Measurements from ENCODE around the gene TXNDC11. TPM values are rescaled to one million over a fixed set of nuclear protein-coding genes. Genes with fewer than 3 reads are reported as not detected.

TXNDC11 gene
- total RNA-seq, 2 experiments from 2014 or later: 28.4 to 29.9 TPM

DNA sequence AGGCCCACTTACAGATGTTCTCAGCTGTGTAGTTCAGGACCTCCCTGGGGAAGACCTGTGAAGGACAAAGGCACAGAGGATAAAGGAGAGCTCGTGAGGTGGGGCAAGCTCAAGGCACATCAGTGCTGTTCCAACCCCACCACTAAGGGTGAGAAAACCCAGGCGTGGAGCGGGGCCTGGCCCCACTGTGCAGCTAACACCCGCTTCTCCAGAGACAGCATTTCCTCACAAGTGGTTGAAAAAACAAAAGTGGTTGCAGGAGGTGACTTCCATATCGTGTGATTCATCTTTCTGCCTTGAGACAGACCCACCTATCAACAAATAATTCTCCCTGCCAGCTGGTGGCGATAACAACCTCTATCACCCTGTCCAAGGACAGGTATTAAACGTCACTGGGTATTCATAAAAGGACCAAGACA lies 44.4 kb downstream of the TXNDC11 start:
- Mint-ChIP-seq H3K27ac (peak overlapping the region; percentile 66), H3K4me1 (ENCODE audit: low read depth) (peaks cover 54% of the 10 kb centered on the region), H3K36me3 (peaks cover 48% of the 10 kb centered on the region), H3K9me3 (no peaks in the 10 kb centered on the region), H3K27me3 (no peaks in the 10 kb centered on the region), H3K4me3 (no peak overlapping the region)
- intact Hi-C loops (cut with micrococcal nuclease): loop anchor here (5.0 kb wide), 1 partner anchor 114 kb away; no protein-coding TSS in a partner anchor
- DNase-seq: peak; percentile 62
- POLR2A ChIA-PET: interaction anchor here (0.5 to 1.6 kb wide), 4 partner anchors 9 to 366 kb away, joined by 3 to 4 read pairs (median 3); partner anchors contain the start of gene ZC3H7A
- CTCF ChIA-PET: interaction anchor here (0.6 to 2.3 kb wide), 8 partner anchors 9 to 355 kb away, joined by 3 to 16 read pairs (median 4); partner anchors contain the start of genes TXNDC11 and ZC3H7A

- Mint-ChIP-seq H3K9me3 (no peaks in the 10 kb centered on the region), H3K36me3 (peaks cover 52% of the 10 kb centered on the region), H3K27ac (no peak overlapping the region), H3K4me3 (no peak overlapping the region), H3K27me3 (no peaks in the 10 kb centered on the region), H3K4me1 (ENCODE audit: low read depth) (peaks cover 51% of the 10 kb centered on the region)
- intact Hi-C loops (cut with micrococcal nuclease): loop anchor here (5.0 kb wide), 1 partner anchor 115 kb away; no protein-coding TSS in a partner anchor
- ChIA-PET CTCF (interaction anchor here (0.6 to 2.3 kb wide), 6 partner anchors 8 to 114 kb away, joined by 3 to 16 read pairs (median 4); partner anchors contain the start of gene TXNDC11), POLR2A (interaction anchor here (1.0 to 1.5 kb wide), 2 partner anchors 10 to 100 kb away, joined by 3 read pairs; partner anchors contain the start of gene ZC3H7A)
- no peak for DNase-seq
Observed at GRCh38 chr16:11697319-11697718, 45.3 kb downstream of the TXNDC11 start.

DNA sequence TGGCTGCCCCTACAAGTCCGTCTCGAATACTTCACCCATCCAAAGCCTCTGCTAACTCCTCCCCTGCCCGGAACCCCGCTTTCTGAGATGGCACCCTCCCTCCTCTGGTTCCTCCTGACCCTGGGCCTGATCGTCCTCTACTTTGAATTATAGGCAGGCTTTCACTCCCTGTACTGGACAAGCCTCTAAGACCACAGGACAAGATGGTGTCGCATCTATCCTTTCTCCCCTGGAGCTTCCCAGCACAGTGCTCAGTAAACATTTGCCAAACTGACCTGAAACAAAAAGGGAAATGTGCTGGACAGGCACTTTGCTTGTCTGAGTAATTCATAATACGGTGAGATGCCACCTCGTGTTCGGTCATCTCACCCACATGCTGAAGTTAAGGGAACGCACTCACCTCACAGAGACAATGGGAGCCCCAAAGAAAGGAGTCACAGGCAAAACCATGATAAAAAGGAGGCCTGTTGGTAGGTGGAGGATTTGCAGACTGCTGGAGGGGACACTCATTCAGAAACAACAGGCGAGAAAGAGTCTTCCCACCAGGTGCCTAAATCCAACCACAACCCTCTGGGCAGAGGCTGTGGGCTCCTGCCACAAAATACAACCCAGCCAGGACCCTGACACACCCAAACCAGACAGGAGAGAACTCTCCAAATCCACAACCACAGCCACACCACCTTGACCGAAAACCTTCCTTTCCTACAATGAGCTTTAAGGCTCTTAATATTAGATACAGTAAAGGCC lies 46.2 kb downstream of the TXNDC11 start:
- intact Hi-C loops (cut with micrococcal nuclease): loop anchor here (5.0 kb wide), 1 partner anchor 116 kb away; no protein-coding TSS in a partner anchor

GRCh38 chr16:11692651-11693050 lies 50.0 kb downstream of the TXNDC11 start:
- DNase-seq: no peak
- ChIA-PET CTCF (no interaction called here), POLR2A (interaction anchor here (0.5 kb wide), 1 partner anchor 59 kb away, joined by 4 read pairs; no protein-coding TSS in a partner anchor)
- H3K36me3 Mint-ChIP-seq: peaks cover 58% of the 10 kb centered on the region
- no peaks in the 10 kb centered on the region for H3K27me3 Mint-ChIP-seq
- intact Hi-C loops (cut with micrococcal nuclease): no loop called here
- no peak overlapping the region for H3K4me3 Mint-ChIP-seq
- H3K27ac Mint-ChIP-seq: no peak overlapping the region
- H3K9me3 Mint-ChIP-seq: no peaks in the 10 kb centered on the region
- H3K4me1 Mint-ChIP-seq (ENCODE audit: low read depth): peaks cover 42% of the 10 kb centered on the region

More for the DNA sequence above, 46.2 kb downstream of the TXNDC11 start:
- Mint-ChIP-seq H3K4me3 (no peak overlapping the region), H3K4me1 (ENCODE audit: low read depth) (peaks cover 47% of the 10 kb centered on the region), H3K9me3 (no peaks in the 10 kb centered on the region), H3K27ac (peak overlapping the region; percentile 53), H3K36me3 (peaks cover 56% of the 10 kb centered on the region), H3K27me3 (no peaks in the 10 kb centered on the region)
- ChIA-PET POLR2A (interaction anchor here (1.5 kb wide), 1 partner anchor 11 kb away, joined by 3 read pairs; no protein-coding TSS in a partner anchor), CTCF (interaction anchor here (0.6 to 2.3 kb wide), 3 partner anchors 18 to 113 kb away, joined by 3 to 16 read pairs (median 5); no protein-coding TSS in a partner anchor)
- peak; percentile 31 for DNase-seq

DNA sequence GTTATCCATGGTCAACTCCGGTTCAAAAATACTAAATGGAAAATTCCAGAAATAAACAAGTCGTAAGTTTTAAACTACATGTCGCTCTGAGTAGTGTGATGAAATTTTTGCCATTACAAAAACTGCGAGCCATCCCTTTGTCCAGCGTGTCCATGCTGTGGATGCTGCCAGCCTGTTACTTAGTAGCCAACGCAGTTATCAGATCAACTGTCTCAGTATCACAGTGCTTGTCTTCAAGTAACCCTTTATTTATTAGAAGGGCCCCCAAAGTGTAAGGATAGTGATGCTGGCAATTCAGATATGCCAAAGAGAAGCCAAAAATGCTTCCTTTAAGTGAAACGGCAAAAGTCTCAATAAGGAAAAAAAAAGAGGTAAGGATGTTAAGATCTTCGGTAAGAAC lies 50.5 kb downstream of the TXNDC11 start:
- ChIA-PET POLR2A (no interaction called here), CTCF (no interaction called here)
- Mint-ChIP-seq H3K4me3 (no peak overlapping the region), H3K36me3 (peaks cover 59% of the 10 kb centered on the region), H3K4me1 (ENCODE audit: low read depth) (peaks cover 40% of the 10 kb centered on the region), H3K27ac (no peak overlapping the region), H3K27me3 (no peaks in the 10 kb centered on the region), H3K9me3 (no peaks in the 10 kb centered on the region)
- no peak for DNase-seq
- intact Hi-C loops (cut with micrococcal nuclease): no loop called here

DNA sequence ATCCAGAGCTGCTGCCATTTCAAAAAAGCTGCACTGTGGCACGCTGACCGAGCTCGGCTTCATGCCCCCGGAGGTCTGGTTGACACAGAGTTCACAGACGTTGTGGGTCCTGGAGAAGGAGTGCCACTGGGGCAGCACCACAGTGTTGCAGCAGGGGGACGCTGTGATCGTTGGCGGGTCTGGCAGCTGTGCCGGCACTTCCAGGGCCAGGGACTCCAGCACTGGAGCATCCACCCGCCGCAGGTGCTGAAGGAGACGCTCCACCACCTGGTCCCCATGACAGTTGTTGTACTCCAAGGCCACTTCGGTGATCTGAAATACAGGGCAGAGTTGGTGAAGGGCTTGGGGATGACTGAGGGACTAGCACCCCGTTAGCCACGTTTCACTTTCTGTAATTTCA lies 50.9 kb downstream of the TXNDC11 start:
- Mint-ChIP-seq H3K4me3 (no peak overlapping the region), H3K36me3 (peaks cover 59% of the 10 kb centered on the region), H3K9me3 (no peaks in the 10 kb centered on the region), H3K4me1 (ENCODE audit: low read depth) (peaks cover 36% of the 10 kb centered on the region), H3K27me3 (no peaks in the 10 kb centered on the region), H3K27ac (no peak overlapping the region)
- CTCF ChIA-PET: interaction anchor here (1.1 to 2.2 kb wide), 2 partner anchors 105 to 295 kb away, joined by 3 to 8 read pairs; partner anchors contain the start of gene ZC3H7A
- intact Hi-C loops (cut with micrococcal nuclease): no loop called here
- DNase-seq: no peak
- POLR2A ChIA-PET: no interaction called here

DNA sequence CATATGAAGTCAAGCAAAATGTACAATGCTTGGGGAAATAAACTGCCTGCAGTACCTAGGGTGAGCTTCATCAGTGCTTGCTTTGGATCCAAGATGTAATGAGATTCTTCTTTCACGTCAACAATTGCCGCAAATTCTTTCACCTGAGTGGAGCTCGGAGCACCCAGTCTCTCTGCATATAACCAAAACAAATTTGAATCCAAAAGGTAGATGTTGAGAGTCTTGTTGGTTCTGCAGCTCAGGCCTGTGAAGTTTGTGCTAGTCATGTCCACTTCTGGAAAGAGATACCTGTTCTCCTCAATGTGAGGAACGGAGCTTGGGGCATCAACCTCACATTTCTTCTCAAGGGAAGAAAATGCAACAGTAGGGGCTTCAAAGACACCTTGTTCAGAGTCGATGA lies 51.4 kb downstream of the TXNDC11 start:
- Mint-ChIP-seq H3K9me3 (no peaks in the 10 kb centered on the region), H3K27ac (no peak overlapping the region), H3K4me3 (no peak overlapping the region), H3K36me3 (peaks cover 59% of the 10 kb centered on the region), H3K27me3 (no peaks in the 10 kb centered on the region), H3K4me1 (ENCODE audit: low read depth) (peaks cover 30% of the 10 kb centered on the region)
- CTCF ChIA-PET: interaction anchor here (1.1 to 2.2 kb wide), 3 partner anchors 24 to 295 kb away, joined by 3 to 8 read pairs (median 3); partner anchors contain the start of gene ZC3H7A
- intact Hi-C loops (cut with micrococcal nuclease): no loop called here
- no peak for DNase-seq
- POLR2A ChIA-PET: interaction anchor here (0.6 kb wide), 1 partner anchor 222 kb away, joined by 3 read pairs; no protein-coding TSS in a partner anchor

- intact Hi-C loops (cut with micrococcal nuclease): no loop called here
- Mint-ChIP-seq H3K9me3 (no peaks in the 10 kb centered on the region), H3K4me1 (ENCODE audit: low read depth) (peaks cover 21% of the 10 kb centered on the region), H3K36me3 (peaks cover 53% of the 10 kb centered on the region), H3K27me3 (no peaks in the 10 kb centered on the region), H3K27ac (peak overlapping the region; percentile 65), H3K4me3 (no peak overlapping the region)
- CTCF ChIA-PET: interaction anchor here (0.5 to 2.4 kb wide), 12 partner anchors 9 to 283 kb away, joined by 3 to 8 read pairs (median 4); partner anchors contain the start of gene ZC3H7A
- no peak for DNase-seq
- POLR2A ChIA-PET: no interaction called here
Observed at GRCh38 chr16:11689031-11689840, 53.4 kb downstream of the TXNDC11 start.

GRCh38 chr16:11688520-11688886 lies 54.2 kb downstream of the TXNDC11 start:
- Mint-ChIP-seq H3K9me3 (no peaks in the 10 kb centered on the region), H3K4me3 (no peak overlapping the region), H3K4me1 (ENCODE audit: low read depth) (peaks cover 22% of the 10 kb centered on the region), H3K27ac (no peak overlapping the region), H3K36me3 (peaks cover 57% of the 10 kb centered on the region), H3K27me3 (no peaks in the 10 kb centered on the region)
- ChIA-PET CTCF (interaction anchor here (0.6 to 2.4 kb wide), 6 partner anchors 10 to 156 kb away, joined by 3 to 8 read pairs (median 4); partner anchors contain the start of gene ZC3H7A), POLR2A (no interaction called here)
- DNase-seq: no peak
- intact Hi-C loops (cut with micrococcal nuclease): no loop called here

- ChIA-PET CTCF (interaction anchor here (0.7 to 2.4 kb wide), 5 partner anchors 10 to 156 kb away, joined by 3 to 8 read pairs (median 4); partner anchors contain the start of gene ZC3H7A), POLR2A (no interaction called here)
- DNase-seq: no peak
- no peaks in the 10 kb centered on the region for H3K9me3 Mint-ChIP-seq
- H3K36me3 Mint-ChIP-seq: peaks cover 57% of the 10 kb centered on the region
- H3K27me3 Mint-ChIP-seq: no peaks in the 10 kb centered on the region
- H3K27ac Mint-ChIP-seq: no peak overlapping the region
- peaks cover 29% of the 10 kb centered on the region for H3K4me1 Mint-ChIP-seq (ENCODE audit: low read depth)
- no peak overlapping the region for H3K4me3 Mint-ChIP-seq
- intact Hi-C loops (cut with micrococcal nuclease): no loop called here
Observed at GRCh38 chr16:11687601-11688519, 54.8 kb downstream of the TXNDC11 start.
